Stimulated activated CD4-positive, alpha-beta T cell treated with anti-CD3 and anti-CD28 coated beads, TNF-alpha, amount 100 ng/mL, for 4 hours (primary cell): Measurements from ENCODE around the gene NTNG2.
"Not testable (repeated sequence)": the region's sequence is repeated elsewhere in the genome, so short reads cannot be mapped to it uniquely, and the experiment has no call there.

Experiments
- DNase-seq, 3 experiments: peaks; one replicate each; pipeline ENCODE4 v3.0.0-alpha.2; 2020; ENCODE audit warnings: low read depth in 3 of 3

The NTNG2 gene

GRCh38 chr9:132161743-132162184, at the start of gene NTNG2:
Gene NTNG2 (plus strand): TSS chr9:132162058. CDS start chr9:132166832, 4,774 bp downstream.
- no peak for DNase-seq

DNA sequence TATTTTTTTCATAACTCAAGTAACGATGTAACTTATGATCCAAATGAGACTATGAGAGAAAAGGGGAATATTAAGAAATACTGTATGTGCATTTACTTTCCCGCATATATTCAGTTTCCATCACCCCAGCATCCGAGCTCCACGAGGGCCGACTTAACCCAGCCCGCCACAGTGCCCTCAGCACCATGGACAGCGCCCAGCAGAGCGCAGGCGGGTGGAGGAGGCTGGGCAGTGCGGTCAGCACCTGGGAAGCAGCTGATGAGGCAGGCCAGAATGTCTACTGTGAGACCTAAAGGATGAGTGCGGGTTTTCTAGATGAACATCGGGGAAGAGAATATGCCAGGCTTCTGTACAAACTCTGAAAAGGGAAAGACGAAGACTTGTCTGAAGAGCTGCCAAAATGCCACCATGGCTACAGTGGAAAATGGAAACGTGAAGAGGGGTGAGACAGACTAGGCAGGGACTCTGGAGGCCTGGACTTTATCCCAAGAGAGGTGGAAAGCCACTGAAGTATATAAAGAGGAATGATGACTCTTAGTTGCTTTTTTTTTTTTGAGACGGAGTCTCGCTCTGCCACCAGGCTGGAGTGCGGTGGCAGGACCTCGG, 47.7 kb upstream of the NTNG2 start:
- no peak for DNase-seq

- no peak for DNase-seq
These were observed 45.3 kb upstream of the NTNG2 start for GRCh38 chr9:132116583-132116982.

- DNase-seq = no peak
These were observed 44.2 kb upstream of the NTNG2 start for GRCh38 chr9:132117694-132118093.

- DNase-seq = no peak
These were observed 40.8 kb upstream of the NTNG2 start for GRCh38 chr9:132121021-132121420.

DNA sequence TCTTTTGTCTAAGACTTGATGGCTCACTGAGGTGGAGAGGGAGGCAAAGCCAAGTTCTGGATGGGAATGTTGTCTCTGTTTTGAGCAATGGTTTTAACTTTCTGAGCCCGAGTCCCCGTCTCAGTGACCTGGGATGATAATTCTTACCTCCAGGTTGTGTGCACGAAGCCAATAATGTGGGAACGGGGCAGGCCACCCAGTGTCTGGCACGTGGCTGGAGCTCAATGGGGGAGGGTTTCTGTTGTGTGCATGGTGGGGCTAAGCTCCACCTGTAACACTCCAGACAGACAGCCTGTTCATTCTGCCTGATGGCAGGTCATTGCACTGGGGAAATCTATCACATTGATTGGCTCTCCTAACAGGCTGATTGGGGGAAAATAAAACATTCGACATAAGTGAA, 37.1 kb upstream of the NTNG2 start:
- DNase-seq = no peak

DNA sequence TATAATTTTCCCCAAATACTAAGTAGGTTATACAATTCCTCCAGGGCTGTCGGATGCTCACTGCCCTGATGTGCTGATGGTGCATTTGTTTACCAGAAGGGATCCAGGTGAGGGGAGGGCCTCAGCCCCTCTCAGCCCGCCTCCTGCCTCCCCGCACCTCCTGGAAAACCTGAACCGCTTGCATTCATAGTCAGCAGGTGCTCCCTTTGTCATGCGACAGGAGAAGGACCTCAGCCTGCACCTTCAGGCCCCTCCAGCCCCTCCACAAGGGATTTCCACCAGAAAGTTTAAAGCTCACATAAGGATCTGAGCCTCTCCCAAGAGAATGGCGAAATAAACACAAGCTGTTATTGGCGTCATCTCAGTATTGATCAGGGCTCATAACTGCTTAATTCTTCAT, 36.5 kb upstream of the NTNG2 start:
- DNase-seq = no peak

- DNase-seq = peak in 2 of 3 experiments; percentile 2 to 5
These were observed 35.7 kb upstream of the NTNG2 start for GRCh38 chr9:132125944-132126679.

GRCh38 chr9:132126680-132127236, 35.1 kb upstream of the NTNG2 start:
- DNase-seq = no peak

DNA sequence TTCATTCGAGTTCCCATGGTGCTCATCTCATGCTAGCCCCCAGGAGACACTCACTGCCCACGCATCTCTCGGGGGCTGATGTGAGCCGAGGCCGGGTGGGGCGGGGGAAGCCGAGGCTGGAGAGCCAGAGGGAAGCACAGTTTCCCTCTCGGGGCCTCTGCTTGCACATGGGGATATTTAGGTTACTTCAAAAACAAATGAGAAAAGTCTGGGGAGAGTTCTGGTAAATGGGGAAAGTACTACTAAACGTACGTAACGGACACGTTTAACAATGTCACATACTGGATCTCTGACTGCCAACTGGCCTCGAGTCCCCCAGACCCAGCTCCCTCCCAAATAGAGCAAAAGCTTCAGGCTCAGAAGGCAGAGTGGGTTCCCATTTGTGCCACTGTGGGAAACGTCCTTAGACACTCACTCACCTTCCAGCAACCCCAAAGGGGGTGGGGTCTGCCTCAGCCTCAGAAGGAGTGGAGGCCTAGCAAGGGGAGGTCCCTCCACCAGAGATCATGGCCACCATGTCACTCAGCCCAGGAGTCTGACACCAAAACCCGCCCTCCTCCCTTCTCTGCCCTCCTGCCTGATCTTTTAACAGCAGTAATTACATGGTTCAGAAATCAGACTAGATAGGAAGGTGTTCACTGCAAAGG, 33.8 kb upstream of the NTNG2 start:
- DNase-seq = no peak

DNA sequence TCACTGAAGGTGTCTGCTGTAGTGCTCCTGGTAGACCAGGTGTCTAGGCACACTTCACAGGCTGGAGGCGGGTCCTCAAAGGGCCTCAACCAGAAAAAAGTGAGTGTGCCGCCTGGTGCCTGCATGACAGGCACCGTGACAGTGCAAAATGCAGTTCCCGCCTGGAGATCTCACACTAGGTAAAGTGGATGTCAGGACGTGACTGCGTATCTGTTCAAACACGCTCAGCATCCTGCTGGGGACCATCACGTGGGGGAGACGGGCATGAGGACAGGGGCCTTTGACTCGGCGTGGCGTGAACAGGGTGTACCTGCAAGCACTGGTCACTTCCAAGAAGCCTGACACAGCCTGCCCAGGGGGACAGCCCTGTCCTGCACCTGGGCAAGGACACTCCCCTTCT, 32.3 kb upstream of the NTNG2 start:
- DNase-seq = no peak

GRCh38 chr9:132134085-132134484, 27.8 kb upstream of the NTNG2 start:
- DNase-seq = not testable (repeated sequence)

GRCh38 chr9:132135456-132135855, 26.4 kb upstream of the NTNG2 start:
- no peak for DNase-seq

- DNase-seq = no peak
These were observed 25.6 kb upstream of the NTNG2 start for GRCh38 chr9:132136151-132136780.

DNA sequence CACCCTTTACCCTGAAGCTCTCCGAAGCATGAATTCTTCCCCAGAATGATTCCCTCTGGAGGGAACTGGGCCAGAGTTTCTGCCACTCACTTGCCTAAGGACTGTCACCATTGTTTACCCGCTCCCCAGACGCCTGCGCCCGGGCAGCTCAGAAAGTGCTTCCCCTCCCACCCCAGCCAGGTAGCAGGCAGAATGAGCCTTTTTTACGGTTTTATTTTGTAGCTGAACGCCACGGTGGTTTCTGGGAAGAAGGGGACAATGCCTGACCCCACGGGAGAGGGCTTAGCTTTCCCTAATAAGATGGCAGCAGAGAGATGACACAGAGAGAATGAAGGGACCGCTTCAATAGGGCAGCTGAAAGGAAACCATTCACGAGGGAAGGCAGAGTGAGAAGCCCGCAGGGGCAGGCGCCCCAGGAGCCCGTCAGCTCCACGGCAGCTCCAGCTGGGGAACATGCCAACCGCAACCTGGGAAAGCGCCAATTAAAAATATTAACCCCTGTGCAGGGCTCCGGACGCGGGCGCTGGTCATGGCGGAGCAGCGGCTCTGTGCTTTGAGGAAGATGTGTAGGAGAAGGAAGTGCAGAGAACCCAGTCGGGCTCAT, 20.4 kb upstream of the NTNG2 start:
- DNase-seq = no peak

GRCh38 chr9:132141948-132142594, 19.8 kb upstream of the NTNG2 start:
- no peak for DNase-seq

GRCh38 chr9:132142924-132143323, 18.9 kb upstream of the NTNG2 start:
- no peak for DNase-seq

GRCh38 chr9:132143359-132143758, 18.5 kb upstream of the NTNG2 start:
- DNase-seq = no peak

- no peak for DNase-seq
These were observed 17.0 kb upstream of the NTNG2 start for GRCh38 chr9:132144708-132145365.

GRCh38 chr9:132146039-132146438, 15.8 kb upstream of the NTNG2 start:
- no peak for DNase-seq

DNA sequence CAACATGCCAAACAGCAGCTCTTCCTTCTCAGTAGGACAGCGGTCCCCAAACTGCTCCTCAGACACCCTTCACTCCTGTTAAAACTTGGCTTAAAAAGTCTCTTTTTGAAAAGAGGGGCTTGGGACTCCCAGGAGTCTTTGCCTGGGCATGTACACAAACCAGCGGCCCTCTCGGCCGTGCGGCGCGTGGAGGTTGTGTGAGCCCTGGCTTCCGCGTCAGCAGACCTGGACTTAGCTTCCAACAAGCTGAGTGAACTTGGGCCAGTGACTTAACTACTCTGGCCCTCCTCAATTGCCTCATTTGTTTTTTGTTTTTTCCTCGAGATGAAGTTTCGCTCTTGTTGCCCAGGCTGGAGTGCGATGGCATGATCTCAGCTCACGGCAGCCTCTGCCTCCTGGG, 15.3 kb upstream of the NTNG2 start:
- DNase-seq = no peak
